H1 (cell line): Measurements from ENCODE around the gene TRIL. TPM values are rescaled to one million over a fixed set of nuclear protein-coding genes. Genes with fewer than 3 reads are reported as not detected.

Experiments used
- CTCF ChIA-PET: fragments of 300-600 bp; sonication (Branson Sonifier 250); formaldehyde crosslinking; loops from one replicate; lab custom pipeline; 2021; ENCODE audit not compliant: partially characterized antibody; lab: Charles Lee
- POLR2A ChIA-PET: fragments of 300-600 bp; sonication (Branson Sonifier 250); formaldehyde crosslinking; loops from one replicate; lab custom pipeline; 2021; ENCODE audit warnings: inconsistent platforms; ENCODE audit not compliant: partially characterized antibody; lab: Charles Lee
- DNase-seq, 2 experiments: peaks; one replicate each; pipeline versions ENCODE4 v3.0.0 to v3.0.0-alpha.2; 2010 to 2022; ENCODE audit warnings: low spot score in 2 of 2, low read depth in 1 of 2, mixed read lengths in 1 of 2
- FAIRE-seq: peaks from 2 replicates; lab custom pipeline; 2011; peaks lifted over from hg19 to GRCh38; lab: Jason Lieb, UNC
- H2AFZ ChIP-seq: 2 replicates; pipeline ENCODE4 v1.8.1; 2012; ENCODE audit warnings: low read length, inconsistent platforms
- H2AK5ac ChIP-seq: 2 replicates; pipeline ENCODE4 v1.6.1; 2013; ENCODE audit warnings: low read depth, low read length
- H2BK120ac ChIP-seq: replicated peaks from 2 replicates; pipeline ENCODE3; 2013; ENCODE audit warnings: low read depth, low read length, inconsistent platforms
- H2BK12ac ChIP-seq: 2 replicates; pipeline ENCODE4 v1.6.1; 2013; ENCODE audit warnings: low read depth, low read length
- H2BK15ac ChIP-seq: 2 replicates; pipeline ENCODE4 v1.6.1; 2013; ENCODE audit warnings: low read length
- H2BK20ac ChIP-seq: 2 replicates; pipeline ENCODE4 v1.6.1; 2013; ENCODE audit warnings: low read length
- H2BK5ac ChIP-seq: 2 replicates; pipeline ENCODE4 v1.6.1; 2013; ENCODE audit warnings: low read depth, low read length
- H3K14ac ChIP-seq: 2 replicates; pipeline ENCODE4 v1.6.1; 2013; ENCODE audit warnings: inconsistent platforms; ENCODE audit not compliant: insufficient read length
- H3K18ac ChIP-seq: 2 replicates; pipeline ENCODE4 v1.6.1; 2013; ENCODE audit warnings: low read length; ENCODE audit errors: extremely low read depth
- H3K23ac ChIP-seq: 2 replicates; pipeline ENCODE4 v1.6.1; 2013; ENCODE audit warnings: inconsistent platforms; ENCODE audit not compliant: insufficient read length
- H3K23me2 ChIP-seq: 2 replicates; pipeline ENCODE4 v1.6.1; 2013; ENCODE audit warnings: low read depth, low read length
- H3K27ac ChIP-seq: 2 replicates; pipeline ENCODE4 v1.6.1; 2011; ENCODE audit warnings: low read depth, low read length, inconsistent platforms
- H3K27me3 ChIP-seq, 4 experiments: replicated peaks in 1 of 4; 1 replicate in 1 of 4; 2 replicates in 3 of 4; pipeline versions ENCODE4 v1.6.1 to v1.8.1; 2011 to 2013; ENCODE audit warnings: low read length in 3 of 4, mild to moderate bottlenecking in 3 of 4, inconsistent platforms in 2 of 4, mixed read lengths in 2 of 4, moderate library complexity in 1 of 4; ENCODE audit not compliant: control insufficient read depth in 3 of 4, insufficient read depth in 3 of 4; ENCODE audit errors: extremely low read depth in 1 of 4
- H3K36me3 ChIP-seq, 4 experiments: 2 replicates each; pipeline versions ENCODE4 v1.6.1 to v1.8.1; 2011 to 2013; ENCODE audit warnings: mild to moderate bottlenecking in 4 of 4, low read length in 3 of 4, moderate library complexity in 2 of 4, control low read depth in 1 of 4, inconsistent platforms in 1 of 4; ENCODE audit not compliant: insufficient read depth in 4 of 4, control insufficient read depth in 2 of 4
- H3K4ac ChIP-seq: replicated peaks from 2 replicates; pipeline ENCODE3; 2013; ENCODE audit warnings: low read length, low read depth, mixed read lengths, inconsistent platforms; ENCODE audit not compliant: insufficient read length
- H3K4me1 ChIP-seq, 4 experiments: replicated peaks in 1 of 4; 1 replicate in 1 of 4; 2 replicates in 3 of 4; pipeline versions ENCODE4 v1.6.1 to v1.8.1; 2011 to 2013; ENCODE audit warnings: low read length in 3 of 4, inconsistent platforms in 2 of 4, mixed read lengths in 1 of 4; ENCODE audit not compliant: insufficient read depth in 4 of 4, control insufficient read depth in 3 of 4
- H3K4me2 ChIP-seq, 2 experiments: 2 replicates each; pipeline versions ENCODE4 v1.6.1 to v1.8.1; 2011 to 2013; ENCODE audit warnings: low read depth in 2 of 2, low read length in 2 of 2, control low read depth in 1 of 2, inconsistent platforms in 1 of 2, mild to moderate bottlenecking in 1 of 2; ENCODE audit not compliant: insufficient read depth in 1 of 2
- H3K4me3 ChIP-seq, 4 experiments: fragments of 200-600, 300-600 bp in 1 of 4; sonication (generic), shearing (Covaris generic), sonication (Bioruptor Twin) in 1 of 4; 2 replicates each; pipeline versions ENCODE4 v1.5.1 to v1.8.1; 2011 to 2016; ENCODE audit warnings: low read length in 4 of 4, low read depth in 3 of 4, control low read depth in 2 of 4, inconsistent platforms in 2 of 4, mild to moderate bottlenecking in 2 of 4, mixed read lengths in 1 of 4, moderate library complexity in 1 of 4; ENCODE audit not compliant: insufficient read depth in 2 of 4; ENCODE audit errors: extremely low read depth in 1 of 4
- H3K56ac ChIP-seq: replicated peaks from 2 replicates; pipeline ENCODE3; 2013; ENCODE audit warnings: low read depth, mild to moderate bottlenecking, mixed read lengths, low read length, inconsistent platforms; ENCODE audit not compliant: insufficient read length
- H3K79me1 ChIP-seq: 2 replicates; pipeline ENCODE4 v1.6.1; 2013; ENCODE audit warnings: low read depth, low read length, control low read depth
- H3K79me2 ChIP-seq, 2 experiments: 2 replicates each; pipeline versions ENCODE4 v1.6.1 to v1.8.1; 2012 to 2013; ENCODE audit warnings: low read length in 2 of 2, mild to moderate bottlenecking in 2 of 2, inconsistent platforms in 1 of 2; ENCODE audit not compliant: insufficient read depth in 2 of 2, control insufficient read depth in 1 of 2
- H3K9ac ChIP-seq, 4 experiments: replicated peaks in 1 of 4; 1 replicate in 1 of 4; 2 replicates in 3 of 4; pipeline versions ENCODE4 v1.6.1 to v1.8.1; 2011 to 2013; ENCODE audit warnings: low read depth in 3 of 4, low read length in 3 of 4, control low read depth in 2 of 4, mild to moderate bottlenecking in 2 of 4, moderate library complexity in 2 of 4, inconsistent platforms in 1 of 4; ENCODE audit errors: extremely low read depth in 1 of 4
- H3K9me3 ChIP-seq, 2 experiments: 2 replicates each; pipeline versions ENCODE4 v1.6.1 to v1.8.1; 2012 to 2013; ENCODE audit warnings: mild to moderate bottlenecking in 2 of 2, moderate library complexity in 2 of 2, control low read depth in 1 of 2, inconsistent platforms in 1 of 2, low read depth in 1 of 2, low read length in 1 of 2, mixed read lengths in 1 of 2; ENCODE audit not compliant: insufficient read depth in 2 of 2
- H4K20me1 ChIP-seq, 2 experiments: replicated peaks in 1 of 2; 2 replicates each; pipeline versions ENCODE3 to v1.8.1; 2011 to 2013; ENCODE audit warnings: inconsistent platforms in 2 of 2, low read length in 2 of 2, mild to moderate bottlenecking in 1 of 2; ENCODE audit not compliant: insufficient read depth in 2 of 2, control insufficient read depth in 1 of 2
- H4K5ac ChIP-seq: 2 replicates; pipeline ENCODE4 v1.6.1; 2013; ENCODE audit warnings: low read length, low read depth, mixed read lengths, inconsistent platforms; ENCODE audit not compliant: insufficient read length
- H4K8ac ChIP-seq: 2 replicates; pipeline ENCODE4 v1.8.0; 2013; ENCODE audit warnings: mild to moderate bottlenecking, moderate library complexity, low read length, inconsistent platforms; ENCODE audit not compliant: insufficient read depth; ENCODE audit errors: extremely low read depth
- H4K91ac ChIP-seq: replicated peaks from 2 replicates; pipeline ENCODE3; 2013; ENCODE audit warnings: low read length, mixed read lengths, inconsistent platforms; ENCODE audit not compliant: insufficient read length
- ASH2L ChIP-seq: fragments of 200-600, 300-600 bp; sonication (generic); IDR thresholded peaks from one replicate; pipeline ENCODE4 v1.7.1; 2017; ENCODE audit warnings: low read length
- ATF3 ChIP-seq: IDR thresholded peaks from 2 replicates; pipeline ENCODE4 v1.6.1; 2011; ENCODE audit warnings: low read depth, mild to moderate bottlenecking, low read length; ENCODE audit not compliant: insufficient read depth
- KDM5A ChIP-seq: fragments of 200-600 bp; IDR thresholded peaks from 2 replicates; pipeline ENCODE4 v1.7.1; 2012; ENCODE audit warnings: mild to moderate bottlenecking, low read length, inconsistent platforms, mixed read lengths
- SAP30 ChIP-seq: fragments of 300-600 bp; sonication (generic); IDR thresholded peaks from 2 replicates; pipeline ENCODE4 v1.7.1; 2012; ENCODE audit warnings: low read length, moderate library complexity, mild to moderate bottlenecking, inconsistent platforms; ENCODE audit not compliant: insufficient read depth, insufficient replicate concordance
- SIN3A ChIP-seq, 2 experiments: IDR thresholded peaks in 1 of 2; conservative IDR thresholded peaks in 1 of 2; 2 replicates each; pipeline ENCODE4 v1.6.1; 2011 to 2012; ENCODE audit warnings: low read length in 2 of 2, improper control_type of control experiment in 1 of 2, low read depth in 1 of 2, mild to moderate bottlenecking in 1 of 2
- SIRT6 ChIP-seq: IDR thresholded peaks from one replicate; pipeline ENCODE4 v1.7.1; 2012; ENCODE audit warnings: low read length, inconsistent platforms
- WGBS, 2 experiments: shearing (Covaris generic) in 1 of 2; methylation state at CpG; one replicate each; pipeline versions ENCODE4 v1.1.6 to v1.1.7; 2013 to 2015; ENCODE audit warnings: low lambda C conversion rate in 2 of 2, mixed read lengths in 2 of 2, inconsistent platforms in 1 of 2, low coverage in 1 of 2, missing lambda C conversion rate in 1 of 2; ENCODE audit not compliant: insufficient replicate concordance in 2 of 2, insufficient coverage in 1 of 2, insufficient read length in 1 of 2; ENCODE audit errors: extremely low coverage in 1 of 2, missing lambda C conversion rate in 1 of 2; 5-methylcytosine and 5-hydroxymethylcytosine counted together
- polyA plus RNA-seq, 7 experiments: library from polyadenylated mRNA; depleted of rRNA in 3 of 7; stranded (reverse) in 5 of 7; unstranded in 2 of 7; fragments of >200 nt in 5 of 7; fragments of 200-250 nt in 2 of 7; gene quantifications; 1 replicate in 5 of 7; 2 replicates in 1 of 7; 4 replicates in 1 of 7; pipeline versions ENCODE4 v1.2.1 to v1.2.3, GENCODE V29; 2011 to 2013; ENCODE audit warnings: missing spikeins in 2 of 7, mixed read lengths in 2 of 7
- total RNA-seq: library from RNA; stranded (reverse); fragmentation: NEBNext Ultra II Directional; extraction: Animal tissue kit (Norgen Biotek cat#: 25700); gene quantifications from 2 replicates; pipeline ENCODE4 v1.2.1, GENCODE V29; 2021

The TRIL gene
- total and polyA plus RNA-seq, 2 of the 8 experiments (the other 6 are each of a cell fraction or from before 2014, with no cell fraction given), result 3.9 to 5.5 TPM

- H3K79me1 ChIP-seq, result no peaks in the 10 kb centered on the region
- no peak overlapping the region for H2AFZ ChIP-seq
- H2BK5ac ChIP-seq, result no peak overlapping the region
- H3K23me2 ChIP-seq, result peaks cover 27% of the 10 kb centered on the region
- H4K20me1 ChIP-seq, result peaks cover 0 to 3% of the 10 kb centered on the region in 2 experiments
- H3K4me3 ChIP-seq, result peak overlapping the region; percentile 46 to 74 (median 62); a peak in 7 of 8 replicates
- no peak overlapping the region for H2BK15ac ChIP-seq
- 38% methylated on average over 6 of the region's 6 CpGs; no CpG with 5 or more reads in 1 of the 2 experiments for WGBS, 2 experiments
- H3K23ac ChIP-seq, result no peak overlapping the region
- peak overlapping the region; percentile 72 to 93 for H3K4me2 ChIP-seq
- POLR2A ChIA-PET, result interaction anchor here (1.0 to 1.3 kb wide), 2 partner anchors 9 to 32 kb away, joined by 3 to 4 read pairs; no protein-coding TSS in a partner anchor
- CTCF ChIA-PET, result interaction anchor here (1.0 to 34.2 kb wide), 11 partner anchors 8 to 155 kb away, joined by 3 to 576 read pairs (median 21); no protein-coding TSS in a partner anchor
- no peak overlapping the region for H4K5ac ChIP-seq
- H3K36me3 ChIP-seq, result no peaks in the 10 kb centered on the region
- H3K27ac ChIP-seq, result no peak overlapping the region
- H3K14ac ChIP-seq, result no peak overlapping the region
- H4K91ac ChIP-seq, result no peak overlapping the region
- H3K79me2 ChIP-seq, result no peaks in the 10 kb centered on the region
- peaks cover 11 to 46% (median 38%) of the 10 kb centered on the region in 4 experiments for H3K27me3 ChIP-seq
- no peak for DNase-seq
- H3K9me3 ChIP-seq, result no peaks in the 10 kb centered on the region
- TF ChIP-seq SIN3A (conservative IDR thresholded peaks at IDR 0.05 in 1 of 2, IDR thresholded peaks at IDR 0.05 in 1 of 2; ENCODE audit: low read depth in 1 of 2, low read length in 2 of 2), result no peak
- TF ChIP-seq SAP30, result no peak
- no peak for TF ChIP-seq ASH2L
- TF ChIP-seq SIRT6, result no peak
- TF ChIP-seq KDM5A, result no peak
- no peak for TF ChIP-seq ATF3
- H2BK120ac ChIP-seq, result no peak overlapping the region
- no peak overlapping the region for H3K18ac ChIP-seq
- H2AK5ac ChIP-seq, result no peak overlapping the region
- peaks cover 6 to 27% (median 22%) of the 10 kb centered on the region in 4 experiments for H3K4me1 ChIP-seq
- no peak overlapping the region for H3K4ac ChIP-seq
- H3K9ac ChIP-seq, result no peak overlapping the region
- no peak overlapping the region for H3K56ac ChIP-seq
- FAIRE-seq, result no peak
- no peak overlapping the region for H4K8ac ChIP-seq
- no peak overlapping the region for H2BK12ac ChIP-seq
- H2BK20ac ChIP-seq, result no peak overlapping the region
These were observed 834 bp upstream of the TRIL start for GRCh38 chr7:28958980-28959347.
